ENCODE results near the gene KSR2.

Gene KSR2

DNA sequence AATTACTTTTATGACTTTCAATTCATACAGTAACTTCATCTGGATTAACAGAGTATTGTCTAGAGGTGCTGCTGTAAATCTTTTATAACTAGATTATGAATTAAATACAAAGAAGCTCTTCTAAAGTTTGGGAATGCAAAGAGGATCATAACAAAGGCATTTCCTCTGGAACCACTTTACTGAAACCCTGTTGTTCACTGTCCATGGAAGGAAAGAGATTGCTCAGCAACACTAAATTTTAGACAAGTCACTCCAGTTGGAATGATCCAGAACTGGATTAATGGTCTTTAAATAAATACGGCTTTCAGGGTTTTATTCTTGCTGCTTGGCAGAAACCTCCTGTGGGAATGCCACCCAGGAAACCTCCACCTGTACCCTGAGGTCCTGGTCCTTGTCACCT is 250.6 kb downstream of the KSR2 start:
- no peaks in the 10 kb centered on the region for H3K27me3 ChIP-seq (ENCODE audit: control insufficient read depth, insufficient read depth, low read length)
- no peaks in the 10 kb centered on the region for H3K4me1 ChIP-seq (ENCODE audit: control insufficient read depth, insufficient read depth, low read length)
- no peak overlapping the region for H3K4me3 ChIP-seq (ENCODE audit: low read depth, low read length)
- H3K9me3 ChIP-seq (ENCODE audit: control insufficient read depth, insufficient read depth, low read length), result no peaks in the 10 kb centered on the region
- no peaks in the 10 kb centered on the region for H3K36me3 ChIP-seq (ENCODE audit: control insufficient read depth, insufficient read depth, low read length)
- no peak overlapping the region for H3K27ac ChIP-seq (ENCODE audit: low read depth, low read length)
- H3K9ac ChIP-seq (ENCODE audit: low read depth, low read length), result no peak overlapping the region

DNA sequence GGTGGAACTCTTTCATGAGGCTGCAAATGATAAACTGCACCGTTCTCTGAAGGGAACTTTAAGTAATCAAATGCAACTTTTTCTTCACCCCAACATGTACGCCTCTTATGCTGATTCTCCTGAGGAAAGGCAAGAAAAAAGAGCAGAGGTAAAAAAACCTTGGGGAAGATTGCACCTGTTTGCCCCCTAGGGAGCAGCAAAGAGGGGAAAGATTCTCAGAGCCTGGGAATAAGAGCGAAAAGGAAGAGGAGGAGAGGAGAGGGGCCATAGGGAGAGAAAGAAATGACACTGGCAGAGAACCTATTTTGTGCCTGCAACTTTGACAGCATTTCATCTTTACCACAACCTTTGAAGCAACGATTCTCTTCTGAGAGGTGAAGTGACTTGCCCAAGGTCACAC is 254.6 kb downstream of the KSR2 start:
- Histone ChIP-seq H3K4me1 (ENCODE audit: control insufficient read depth, insufficient read depth, low read length) (no peaks in the 10 kb centered on the region), H3K27me3 (ENCODE audit: control insufficient read depth, insufficient read depth, low read length) (no peaks in the 10 kb centered on the region), H3K36me3 (ENCODE audit: control insufficient read depth, insufficient read depth, low read length) (no peaks in the 10 kb centered on the region), H3K4me3 (ENCODE audit: low read depth, low read length) (no peak overlapping the region), H3K27ac (ENCODE audit: low read depth, low read length) (no peak overlapping the region), H3K9ac (ENCODE audit: low read depth, low read length) (no peak overlapping the region), H3K9me3 (ENCODE audit: control insufficient read depth, insufficient read depth, low read length) (no peaks in the 10 kb centered on the region)

DNA sequence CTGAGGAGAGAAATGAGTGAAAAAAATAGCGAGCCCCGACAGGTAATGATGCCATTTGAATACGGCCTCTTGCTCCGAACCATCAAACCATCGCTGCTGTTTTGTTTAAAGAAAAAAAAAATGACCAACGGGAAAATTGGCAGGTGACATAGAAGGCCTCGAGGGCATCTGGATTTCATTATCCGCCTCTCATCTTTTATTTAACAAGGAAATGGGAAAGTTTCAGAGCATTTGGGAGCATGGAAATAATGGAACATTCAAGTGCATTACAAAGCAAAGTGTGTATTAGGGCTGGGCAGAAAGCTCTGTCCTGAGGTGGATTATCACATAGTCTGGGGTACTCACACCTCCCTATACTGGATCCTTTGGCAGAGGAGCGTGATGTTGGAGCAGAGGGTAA is 258.7 kb downstream of the KSR2 start:
- H3K9me3 ChIP-seq (ENCODE audit: control insufficient read depth, insufficient read depth, low read length), result no peaks in the 10 kb centered on the region
- no peak overlapping the region for H3K4me3 ChIP-seq (ENCODE audit: low read depth, low read length)
- no peaks in the 10 kb centered on the region for H3K27me3 ChIP-seq (ENCODE audit: control insufficient read depth, insufficient read depth, low read length)
- H3K4me1 ChIP-seq (ENCODE audit: control insufficient read depth, insufficient read depth, low read length), result no peaks in the 10 kb centered on the region
- no peak overlapping the region for H3K9ac ChIP-seq (ENCODE audit: low read depth, low read length)
- H3K27ac ChIP-seq (ENCODE audit: low read depth, low read length), result no peak overlapping the region
- no peaks in the 10 kb centered on the region for H3K36me3 ChIP-seq (ENCODE audit: control insufficient read depth, insufficient read depth, low read length)

DNA sequence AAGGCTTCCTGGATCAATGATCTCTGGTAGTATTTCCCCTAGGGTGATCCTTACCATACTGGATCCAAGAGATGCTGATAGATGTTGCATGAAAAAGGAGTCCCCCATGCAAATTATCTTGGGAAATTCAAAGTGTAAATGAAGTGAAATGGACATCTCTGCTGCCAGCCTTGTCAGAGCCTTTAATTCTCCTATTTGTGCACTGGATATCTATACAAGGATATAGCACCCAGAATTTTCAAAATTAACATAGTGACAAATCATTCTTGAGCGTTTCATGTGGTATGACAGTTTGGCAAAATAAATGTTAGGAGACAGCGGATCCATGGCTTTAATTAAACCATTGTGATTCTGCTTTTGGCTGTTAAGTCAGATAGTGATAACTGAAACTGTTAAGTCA is 260.9 kb downstream of the KSR2 start:
- no peak overlapping the region for H3K9ac ChIP-seq (ENCODE audit: low read depth, low read length)
- H3K4me1 ChIP-seq (ENCODE audit: control insufficient read depth, insufficient read depth, low read length), result peaks cover 15% of the 10 kb centered on the region
- no peak overlapping the region for H3K4me3 ChIP-seq (ENCODE audit: low read depth, low read length)
- H3K9me3 ChIP-seq (ENCODE audit: control insufficient read depth, insufficient read depth, low read length), result no peaks in the 10 kb centered on the region
- no peak overlapping the region for H3K27ac ChIP-seq (ENCODE audit: low read depth, low read length)
- H3K36me3 ChIP-seq (ENCODE audit: control insufficient read depth, insufficient read depth, low read length), result no peaks in the 10 kb centered on the region
- H3K27me3 ChIP-seq (ENCODE audit: control insufficient read depth, insufficient read depth, low read length), result no peaks in the 10 kb centered on the region

DNA sequence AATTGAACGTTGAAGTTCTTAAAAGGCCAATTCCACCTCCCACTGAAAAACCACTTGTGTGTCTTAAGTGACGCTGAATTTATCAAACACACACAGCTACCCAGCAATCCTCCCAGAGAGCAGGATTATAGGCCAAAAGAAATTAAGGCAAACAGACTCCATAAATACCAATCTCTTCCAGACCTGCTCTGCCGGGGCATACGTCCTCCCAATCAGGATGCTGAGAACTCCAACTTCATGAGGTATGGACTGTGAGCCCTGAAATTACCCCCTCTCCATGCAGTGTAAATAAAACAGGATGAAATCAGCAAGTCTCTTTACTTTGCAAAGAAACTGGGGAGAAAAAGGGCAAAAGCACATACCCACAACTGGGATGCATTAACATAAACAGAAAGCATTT is 265.2 kb downstream of the KSR2 start:
- no peaks in the 10 kb centered on the region for H3K9me3 ChIP-seq (ENCODE audit: control insufficient read depth, insufficient read depth, low read length)
- H3K4me1 ChIP-seq (ENCODE audit: control insufficient read depth, insufficient read depth, low read length), result peaks cover 15% of the 10 kb centered on the region
- no peaks in the 10 kb centered on the region for H3K36me3 ChIP-seq (ENCODE audit: control insufficient read depth, insufficient read depth, low read length)
- no peak overlapping the region for H3K4me3 ChIP-seq (ENCODE audit: low read depth, low read length)
- H3K27ac ChIP-seq (ENCODE audit: low read depth, low read length), result no peak overlapping the region
- no peak overlapping the region for H3K9ac ChIP-seq (ENCODE audit: low read depth, low read length)
- no peaks in the 10 kb centered on the region for H3K27me3 ChIP-seq (ENCODE audit: control insufficient read depth, insufficient read depth, low read length)

DNA sequence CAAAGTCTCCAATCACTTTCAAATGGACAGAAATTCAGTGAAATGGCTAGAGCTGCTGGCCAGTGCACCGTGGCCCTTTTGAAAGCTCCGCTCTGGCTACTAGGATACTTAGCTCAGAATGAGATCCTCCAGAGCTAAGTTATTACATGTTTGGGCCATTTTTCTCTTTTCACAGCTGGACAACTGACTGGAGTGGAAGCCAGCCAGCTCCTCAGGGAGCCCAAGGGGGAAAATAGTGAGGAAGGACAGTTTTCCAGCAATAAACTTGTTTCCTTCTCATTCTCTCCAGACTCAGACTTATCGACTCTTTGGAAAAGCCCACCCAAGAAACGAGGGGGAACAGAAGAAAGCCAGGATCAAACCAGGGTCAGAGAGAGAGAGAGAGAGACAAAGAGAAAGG is 266.0 kb downstream of the KSR2 start:
- H3K27ac ChIP-seq (ENCODE audit: low read depth, low read length), result no peak overlapping the region
- peaks cover 15% of the 10 kb centered on the region for H3K4me1 ChIP-seq (ENCODE audit: control insufficient read depth, insufficient read depth, low read length)
- no peak overlapping the region for H3K9ac ChIP-seq (ENCODE audit: low read depth, low read length)
- H3K36me3 ChIP-seq (ENCODE audit: control insufficient read depth, insufficient read depth, low read length), result no peaks in the 10 kb centered on the region
- H3K9me3 ChIP-seq (ENCODE audit: control insufficient read depth, insufficient read depth, low read length), result no peaks in the 10 kb centered on the region
- H3K27me3 ChIP-seq (ENCODE audit: control insufficient read depth, insufficient read depth, low read length), result no peaks in the 10 kb centered on the region
- no peak overlapping the region for H3K4me3 ChIP-seq (ENCODE audit: low read depth, low read length)

DNA sequence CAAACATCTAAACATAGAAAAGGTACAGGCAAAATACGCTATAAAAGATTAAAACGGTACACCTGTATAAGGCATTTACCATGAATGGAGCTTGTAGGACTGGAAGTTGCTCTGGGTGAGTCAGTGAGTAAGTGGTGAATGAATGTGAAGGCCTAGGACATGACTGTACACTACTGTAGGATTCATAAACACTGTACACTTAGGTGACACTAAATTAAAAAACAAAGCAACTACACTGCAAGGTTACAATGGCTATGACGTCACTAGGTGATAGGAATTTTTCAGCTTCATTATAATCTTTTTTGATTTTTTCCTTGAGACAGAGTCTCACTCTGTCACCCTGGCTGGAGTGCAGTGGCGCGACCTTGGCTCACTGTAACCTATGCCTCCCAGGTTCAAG is 269.2 kb downstream of the KSR2 start:
- Histone ChIP-seq H3K36me3 (ENCODE audit: control insufficient read depth, insufficient read depth, low read length) (no peaks in the 10 kb centered on the region), H3K4me3 (ENCODE audit: low read depth, low read length) (no peak overlapping the region), H3K27me3 (ENCODE audit: control insufficient read depth, insufficient read depth, low read length) (no peaks in the 10 kb centered on the region), H3K9ac (ENCODE audit: low read depth, low read length) (no peak overlapping the region), H3K27ac (ENCODE audit: low read depth, low read length) (no peak overlapping the region), H3K9me3 (ENCODE audit: control insufficient read depth, insufficient read depth, low read length) (no peaks in the 10 kb centered on the region), H3K4me1 (ENCODE audit: control insufficient read depth, insufficient read depth, low read length) (peaks cover 15% of the 10 kb centered on the region)

DNA sequence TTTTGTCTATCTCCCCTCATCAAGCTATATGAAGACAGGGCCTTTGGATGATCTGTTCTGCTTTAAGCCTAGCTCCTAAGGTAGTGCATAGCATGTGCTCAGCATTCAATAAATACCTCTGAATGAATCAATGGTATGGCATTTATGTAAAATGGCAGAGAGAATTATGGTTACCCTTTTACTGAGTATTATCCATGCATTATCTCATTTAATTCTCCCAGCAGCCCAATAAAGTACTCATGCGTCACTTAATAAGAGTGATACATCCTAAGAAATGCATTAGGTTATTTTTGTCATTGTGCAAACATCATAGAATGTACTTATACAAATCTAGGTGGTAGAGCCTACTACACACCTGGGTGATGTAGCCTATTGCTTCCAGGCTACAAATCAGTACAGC is 269.7 kb downstream of the KSR2 start:
- H3K4me3 ChIP-seq (ENCODE audit: low read depth, low read length), result no peak overlapping the region
- H3K27ac ChIP-seq (ENCODE audit: low read depth, low read length), result no peak overlapping the region
- no peaks in the 10 kb centered on the region for H3K36me3 ChIP-seq (ENCODE audit: control insufficient read depth, insufficient read depth, low read length)
- H3K4me1 ChIP-seq (ENCODE audit: control insufficient read depth, insufficient read depth, low read length), result peaks cover 12% of the 10 kb centered on the region
- no peaks in the 10 kb centered on the region for H3K27me3 ChIP-seq (ENCODE audit: control insufficient read depth, insufficient read depth, low read length)
- H3K9me3 ChIP-seq (ENCODE audit: control insufficient read depth, insufficient read depth, low read length), result no peaks in the 10 kb centered on the region
- H3K9ac ChIP-seq (ENCODE audit: low read depth, low read length), result no peak overlapping the region

DNA sequence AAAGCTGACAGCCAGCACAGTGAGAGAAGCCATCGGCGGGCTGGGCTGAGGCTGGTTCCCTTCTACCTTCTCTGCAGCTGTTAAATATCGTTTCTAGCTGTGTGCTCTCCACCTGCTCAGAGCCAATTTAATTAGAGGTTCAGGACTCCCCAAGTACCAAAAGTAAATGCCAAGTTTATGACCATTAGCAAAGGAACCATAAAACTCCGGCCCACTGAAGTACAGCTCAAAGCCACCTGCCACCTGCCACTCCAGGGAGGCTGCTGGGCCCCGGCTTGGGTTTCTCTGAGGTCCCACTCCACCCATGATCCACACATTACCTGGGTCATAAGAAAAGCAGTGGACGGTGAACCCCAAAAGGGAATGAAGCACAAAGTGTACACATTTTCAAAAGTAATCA is 272.8 kb downstream of the KSR2 start:
- Histone ChIP-seq H3K9ac (ENCODE audit: low read depth, low read length) (no peak overlapping the region), H3K9me3 (ENCODE audit: control insufficient read depth, insufficient read depth, low read length) (no peaks in the 10 kb centered on the region), H3K27me3 (ENCODE audit: control insufficient read depth, insufficient read depth, low read length) (no peaks in the 10 kb centered on the region), H3K4me3 (ENCODE audit: low read depth, low read length) (no peak overlapping the region), H3K4me1 (ENCODE audit: control insufficient read depth, insufficient read depth, low read length) (peaks cover 3% of the 10 kb centered on the region; the same call in 1 of the 2 replicates), H3K36me3 (ENCODE audit: control insufficient read depth, insufficient read depth, low read length) (no peaks in the 10 kb centered on the region), H3K27ac (ENCODE audit: low read depth, low read length) (no peak overlapping the region)

DNA sequence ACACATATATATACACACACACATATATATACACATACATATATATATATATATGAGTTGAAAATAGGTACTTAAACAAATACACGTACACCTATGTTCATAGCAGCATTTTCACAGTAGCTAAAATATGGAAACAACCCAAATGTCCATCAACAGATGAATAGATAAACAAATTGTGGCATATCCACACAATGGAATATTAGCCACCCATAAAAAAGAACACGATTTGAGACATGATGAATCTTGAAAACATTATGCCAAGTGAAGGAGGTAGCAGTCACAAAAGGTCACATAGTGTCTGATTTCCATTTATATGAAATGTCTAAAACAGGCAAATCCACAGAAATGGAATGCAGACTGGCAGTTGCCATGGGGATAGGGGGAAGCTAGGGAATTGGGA is 276.3 kb downstream of the KSR2 start:
- Histone ChIP-seq H3K9ac (ENCODE audit: low read depth, low read length) (no peak overlapping the region), H3K4me1 (ENCODE audit: control insufficient read depth, insufficient read depth, low read length) (peaks cover 9% of the 10 kb centered on the region), H3K36me3 (ENCODE audit: control insufficient read depth, insufficient read depth, low read length) (no peaks in the 10 kb centered on the region), H3K9me3 (ENCODE audit: control insufficient read depth, insufficient read depth, low read length) (no peaks in the 10 kb centered on the region), H3K4me3 (ENCODE audit: low read depth, low read length) (no peak overlapping the region), H3K27me3 (ENCODE audit: control insufficient read depth, insufficient read depth, low read length) (no peaks in the 10 kb centered on the region), H3K27ac (ENCODE audit: low read depth, low read length) (no peak overlapping the region)

DNA sequence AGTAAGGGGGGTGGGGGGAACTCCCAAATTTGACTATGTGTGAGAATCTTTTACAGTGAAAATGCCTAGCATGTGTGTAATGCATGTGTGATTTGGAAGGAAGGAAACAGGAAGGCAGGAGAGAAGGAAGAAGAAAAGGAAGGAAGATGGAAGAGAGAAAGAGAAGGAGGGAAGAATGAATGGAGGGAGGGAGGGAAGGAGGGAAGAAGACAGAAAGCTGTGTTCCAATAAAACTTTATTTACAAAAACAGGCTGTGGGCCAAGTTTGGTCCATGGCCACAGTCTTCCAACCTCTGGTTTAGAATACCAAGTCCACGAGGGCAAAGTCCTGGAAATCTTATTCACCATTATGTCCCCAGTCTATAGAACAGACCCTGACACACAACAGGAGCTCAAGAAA is 278.9 kb downstream of the KSR2 start:
- Histone ChIP-seq H3K4me3 (ENCODE audit: low read depth, low read length) (no peak overlapping the region), H3K36me3 (ENCODE audit: control insufficient read depth, insufficient read depth, low read length) (no peaks in the 10 kb centered on the region), H3K9ac (ENCODE audit: low read depth, low read length) (no peak overlapping the region), H3K27ac (ENCODE audit: low read depth, low read length) (no peak overlapping the region), H3K9me3 (ENCODE audit: control insufficient read depth, insufficient read depth, low read length) (no peaks in the 10 kb centered on the region), H3K4me1 (ENCODE audit: control insufficient read depth, insufficient read depth, low read length) (peaks cover 20% of the 10 kb centered on the region), H3K27me3 (ENCODE audit: control insufficient read depth, insufficient read depth, low read length) (no peaks in the 10 kb centered on the region)

DNA sequence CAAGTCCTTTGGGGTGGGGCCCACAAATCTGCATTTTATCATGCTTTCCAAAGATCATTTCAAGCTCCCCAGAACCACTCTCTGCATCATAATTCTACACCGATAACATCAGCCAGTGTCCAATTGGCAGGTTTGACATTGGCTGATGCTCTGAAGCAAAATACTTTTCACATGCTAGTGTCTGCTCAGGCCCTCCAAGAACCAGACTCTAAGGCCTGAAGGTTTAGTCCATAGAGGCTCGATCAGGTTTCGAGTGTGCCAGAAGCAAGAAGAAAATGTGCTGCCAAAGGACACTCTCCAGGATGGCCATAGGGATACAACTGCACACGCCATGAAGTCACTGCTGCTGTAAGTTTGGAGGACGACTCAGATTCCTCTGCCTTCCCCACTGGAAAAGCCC is 280.3 kb downstream of the KSR2 start:
- Histone ChIP-seq H3K27me3 (ENCODE audit: control insufficient read depth, insufficient read depth, low read length) (no peaks in the 10 kb centered on the region), H3K9ac (ENCODE audit: low read depth, low read length) (no peak overlapping the region), H3K4me3 (ENCODE audit: low read depth, low read length) (no peak overlapping the region), H3K27ac (ENCODE audit: low read depth, low read length) (no peak overlapping the region), H3K36me3 (ENCODE audit: control insufficient read depth, insufficient read depth, low read length) (no peaks in the 10 kb centered on the region), H3K4me1 (ENCODE audit: control insufficient read depth, insufficient read depth, low read length) (peaks cover 20% of the 10 kb centered on the region), H3K9me3 (ENCODE audit: control insufficient read depth, insufficient read depth, low read length) (no peaks in the 10 kb centered on the region)

All from HUES48 (cell line).